AG09309 (cell line): Measurements from ENCODE around the gene GLRX5.

Experiments used
- DNase-seq: peaks from one replicate; pipeline ENCODE4 v3.0.0-alpha.2; 2010; ENCODE audit warnings: low read depth
- H3K4me3 ChIP-seq: 2 replicates; pipeline ENCODE4 v1.5.1; 2011; ENCODE audit warnings: mild to moderate bottlenecking, low read depth, low read length, moderate library complexity; ENCODE audit not compliant: control insufficient read depth
- TF ChIP-seq, protein P1 (sequence below): IDR thresholded peaks from 2 replicates; pipeline ENCODE4 v1.5.1; 2011; ENCODE audit warnings: mild to moderate bottlenecking, low read depth, low read length, inconsistent platforms; ENCODE audit not compliant: insufficient read depth, control insufficient read depth; ENCODE audit errors: missing control alignments

The GLRX5 gene

DNA sequence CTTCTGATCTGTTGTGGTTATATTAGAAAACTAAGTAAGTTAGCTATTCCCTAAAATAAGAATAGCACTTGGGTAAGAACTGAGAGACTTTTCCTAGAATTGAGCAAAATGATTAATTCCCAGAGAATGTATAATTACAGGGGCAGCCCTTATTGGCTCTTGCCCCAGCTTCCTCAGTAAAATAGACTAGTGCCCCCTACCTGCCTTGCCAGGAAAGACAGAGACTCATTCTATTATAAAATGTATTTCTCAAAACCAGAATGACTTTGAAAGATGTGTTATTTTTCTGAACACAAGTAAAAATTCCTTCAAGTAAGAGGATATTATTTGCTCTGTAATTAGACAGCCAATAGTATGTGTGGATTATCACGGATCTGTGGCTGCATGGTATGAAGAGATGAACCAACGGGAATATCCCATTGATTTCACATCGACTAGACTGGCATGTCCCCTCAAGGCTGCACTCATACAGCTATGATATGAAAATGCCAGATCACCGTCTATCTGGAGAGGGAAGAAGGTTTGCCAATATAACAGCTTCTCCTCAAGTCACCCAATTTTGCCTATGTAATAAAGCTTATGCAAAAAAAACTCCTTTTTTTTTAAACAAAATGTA is 7.4 kb upstream of the GLRX5 start:
- TF ChIP-seq, protein P1, sequence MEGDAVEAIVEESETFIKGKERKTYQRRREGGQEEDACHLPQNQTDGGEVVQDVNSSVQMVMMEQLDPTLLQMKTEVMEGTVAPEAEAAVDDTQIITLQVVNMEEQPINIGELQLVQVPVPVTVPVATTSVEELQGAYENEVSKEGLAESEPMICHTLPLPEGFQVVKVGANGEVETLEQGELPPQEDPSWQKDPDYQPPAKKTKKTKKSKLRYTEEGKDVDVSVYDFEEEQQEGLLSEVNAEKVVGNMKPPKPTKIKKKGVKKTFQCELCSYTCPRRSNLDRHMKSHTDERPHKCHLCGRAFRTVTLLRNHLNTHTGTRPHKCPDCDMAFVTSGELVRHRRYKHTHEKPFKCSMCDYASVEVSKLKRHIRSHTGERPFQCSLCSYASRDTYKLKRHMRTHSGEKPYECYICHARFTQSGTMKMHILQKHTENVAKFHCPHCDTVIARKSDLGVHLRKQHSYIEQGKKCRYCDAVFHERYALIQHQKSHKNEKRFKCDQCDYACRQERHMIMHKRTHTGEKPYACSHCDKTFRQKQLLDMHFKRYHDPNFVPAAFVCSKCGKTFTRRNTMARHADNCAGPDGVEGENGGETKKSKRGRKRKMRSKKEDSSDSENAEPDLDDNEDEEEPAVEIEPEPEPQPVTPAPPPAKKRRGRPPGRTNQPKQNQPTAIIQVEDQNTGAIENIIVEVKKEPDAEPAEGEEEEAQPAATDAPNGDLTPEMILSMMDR: peak; percentile 67
- DNase-seq: peak; percentile 71

DNA sequence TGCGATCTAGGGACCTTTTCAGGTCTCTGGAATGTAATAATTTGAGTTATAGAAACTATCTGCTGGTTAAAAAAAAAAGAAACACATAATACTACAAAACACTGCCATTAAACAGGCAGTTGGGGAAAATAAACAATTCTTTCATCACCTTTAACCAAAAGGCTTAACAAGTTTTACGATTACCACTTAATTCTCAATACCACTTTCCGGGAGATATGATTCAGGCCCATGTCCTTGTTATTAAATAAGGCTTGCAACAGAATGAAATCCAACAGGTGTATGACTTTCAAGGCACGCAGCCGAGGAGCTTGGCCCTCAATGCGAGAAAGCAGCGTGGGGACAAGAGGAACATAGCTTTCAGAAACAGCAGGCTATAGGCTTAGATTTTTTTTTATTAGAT is 5.6 kb upstream of the GLRX5 start:
- TF ChIP-seq, protein P1: no peak
- no peak for DNase-seq
- no peak overlapping the region for H3K4me3 ChIP-seq

More for the DNA sequence above, 7.4 kb upstream of the GLRX5 start:
- H3K4me3 ChIP-seq: no peak overlapping the region

DNA sequence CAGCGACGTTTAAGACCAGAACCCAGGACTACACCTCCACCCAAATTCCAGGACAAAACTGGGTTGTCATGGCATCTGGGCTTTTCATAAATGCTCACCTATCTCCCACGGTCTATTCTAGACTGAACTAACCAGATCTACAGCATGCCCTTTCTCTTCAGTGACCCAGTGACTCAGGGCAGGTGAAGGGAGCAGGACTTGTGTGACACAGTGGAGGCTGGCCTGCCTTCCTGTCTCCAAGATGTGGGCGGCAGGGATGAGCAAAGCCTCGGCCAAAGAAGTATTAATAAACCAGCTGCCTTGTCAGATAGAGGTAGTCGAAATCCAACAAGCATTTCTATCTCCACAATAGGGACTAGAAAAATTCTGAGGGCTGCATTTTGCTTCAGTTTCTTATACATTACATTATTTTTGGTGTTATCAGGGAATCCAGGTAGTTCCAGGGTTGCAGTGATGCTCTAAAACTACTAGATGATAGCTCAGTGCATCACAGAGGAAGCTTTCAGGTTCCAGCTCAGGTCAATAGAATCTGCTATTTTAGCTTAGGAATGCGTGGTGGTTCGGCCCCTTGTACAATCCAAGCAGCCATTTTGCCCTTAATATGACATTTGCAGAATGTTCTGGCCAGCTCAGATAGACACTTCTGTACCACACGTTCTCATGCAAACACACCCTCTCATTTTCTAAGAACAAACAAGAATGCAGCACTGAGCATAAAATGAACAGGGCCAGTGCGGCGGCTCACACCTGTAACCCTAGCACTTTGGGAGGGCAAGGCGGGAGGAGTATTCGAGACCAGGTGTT is 4.2 kb upstream of the GLRX5 start:
- no peak for DNase-seq
- no peak overlapping the region for H3K4me3 ChIP-seq
- TF ChIP-seq, protein P1: no peak

GRCh38 chr14:95531473-95531872 is 3.4 kb upstream of the GLRX5 start:
- H3K4me3 ChIP-seq: no peak overlapping the region
- TF ChIP-seq, protein P1: no peak
- no peak for DNase-seq

- no peak for DNase-seq
- H3K4me3 ChIP-seq: no peak overlapping the region
- TF ChIP-seq, protein P1: no peak
Observed at GRCh38 chr14:95531969-95532368, 2.9 kb upstream of the GLRX5 start.

DNA sequence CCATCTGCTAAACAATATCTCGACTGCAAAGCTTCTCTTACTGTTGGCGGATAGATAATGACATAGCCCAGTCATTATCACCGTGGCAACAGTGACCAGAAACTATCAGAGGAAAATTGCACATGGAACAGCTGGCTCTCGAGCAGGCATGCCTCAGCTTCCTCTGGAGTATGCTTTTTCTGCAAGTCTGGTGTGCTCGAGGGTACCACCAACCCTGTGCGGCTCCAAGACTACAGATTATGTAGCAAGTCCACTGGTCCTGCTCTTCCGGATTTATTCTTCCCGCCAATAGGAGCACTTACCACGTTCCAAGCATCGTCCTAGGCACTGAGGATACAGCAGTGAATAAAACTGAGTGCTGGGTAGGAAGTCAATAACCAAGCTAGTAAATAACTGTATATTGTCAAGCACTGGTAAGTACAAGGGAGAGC is 1.4 kb upstream of the GLRX5 start:
- peak overlapping the region; percentile 56 for H3K4me3 ChIP-seq
- no peak for DNase-seq
- TF ChIP-seq, protein P1: no peak
